SW480 (cell line): Measurements from ENCODE around the gene SNRPE.
A peak's percentile ranks its signal among the peaks of the same experiment; 100 is the strongest.

Experiments
- DNase-seq: peaks from one replicate; pipeline ENCODE4 v3.0.0-alpha.2; 2016; ENCODE audit warnings: low spot score

Gene SNRPE

DNA sequence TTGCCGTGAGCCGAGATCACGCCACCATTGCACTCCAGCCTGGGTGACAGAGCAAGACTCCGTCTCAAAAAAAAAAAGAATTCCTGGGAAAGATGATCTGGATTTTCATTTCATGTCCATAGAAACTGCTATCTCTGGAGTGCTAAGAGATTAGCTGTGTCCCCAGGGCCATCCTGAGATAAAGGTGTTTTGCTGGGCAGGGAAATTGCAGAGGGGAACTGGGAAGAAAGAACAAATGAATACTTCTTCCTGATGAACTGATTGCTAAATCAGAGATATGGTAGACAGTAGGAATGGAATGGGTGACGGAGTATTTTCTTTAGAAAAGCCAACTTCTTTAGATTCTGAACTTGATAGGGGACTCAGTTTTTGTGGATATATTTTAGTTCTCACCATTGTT, 19.2 kb downstream of the SNRPE start:
- DNase-seq, result no peak

DNA sequence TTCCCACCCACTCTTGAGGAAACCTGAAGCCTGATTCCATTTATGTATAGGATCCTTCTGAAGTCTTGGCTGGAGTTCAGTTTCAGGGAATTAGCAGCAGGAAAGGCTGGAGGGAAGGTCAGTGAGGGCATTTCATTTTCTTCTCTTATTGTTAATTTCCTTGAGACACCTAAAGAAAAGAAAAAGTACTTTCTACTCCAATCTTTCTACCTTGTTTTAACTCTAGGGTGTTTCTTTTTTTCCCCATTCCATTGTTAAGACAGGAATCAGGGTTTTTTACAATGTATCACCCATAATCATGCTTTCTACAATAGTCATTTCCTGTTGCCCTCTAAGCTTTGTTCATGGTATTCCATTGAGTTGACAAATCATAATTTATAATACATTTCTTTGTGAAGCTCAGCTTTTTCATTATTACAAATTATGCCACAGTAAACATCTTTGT, 27.4 kb downstream of the SNRPE start:
- DNase-seq, result no peak

DNA sequence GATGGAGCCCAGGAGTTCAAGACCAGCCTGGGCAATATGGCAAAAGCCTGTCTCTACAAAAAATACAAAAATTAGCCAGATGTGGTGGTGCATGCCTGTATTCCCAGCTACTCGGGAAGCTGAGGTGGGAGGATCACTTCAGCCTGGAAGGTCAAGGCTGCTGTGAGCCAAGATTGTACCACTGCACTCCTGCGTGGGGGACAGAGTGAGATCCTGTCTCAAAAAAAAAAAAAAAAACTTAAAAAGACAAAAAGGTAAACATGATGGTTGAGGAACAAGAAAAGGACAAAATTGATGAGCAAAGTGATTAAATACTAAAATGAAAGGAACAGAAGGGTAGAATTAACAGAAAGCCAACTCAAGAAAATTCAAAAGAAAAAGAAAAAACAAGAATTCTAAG, 30.6 kb downstream of the SNRPE start:
- no peak for DNase-seq

DNA sequence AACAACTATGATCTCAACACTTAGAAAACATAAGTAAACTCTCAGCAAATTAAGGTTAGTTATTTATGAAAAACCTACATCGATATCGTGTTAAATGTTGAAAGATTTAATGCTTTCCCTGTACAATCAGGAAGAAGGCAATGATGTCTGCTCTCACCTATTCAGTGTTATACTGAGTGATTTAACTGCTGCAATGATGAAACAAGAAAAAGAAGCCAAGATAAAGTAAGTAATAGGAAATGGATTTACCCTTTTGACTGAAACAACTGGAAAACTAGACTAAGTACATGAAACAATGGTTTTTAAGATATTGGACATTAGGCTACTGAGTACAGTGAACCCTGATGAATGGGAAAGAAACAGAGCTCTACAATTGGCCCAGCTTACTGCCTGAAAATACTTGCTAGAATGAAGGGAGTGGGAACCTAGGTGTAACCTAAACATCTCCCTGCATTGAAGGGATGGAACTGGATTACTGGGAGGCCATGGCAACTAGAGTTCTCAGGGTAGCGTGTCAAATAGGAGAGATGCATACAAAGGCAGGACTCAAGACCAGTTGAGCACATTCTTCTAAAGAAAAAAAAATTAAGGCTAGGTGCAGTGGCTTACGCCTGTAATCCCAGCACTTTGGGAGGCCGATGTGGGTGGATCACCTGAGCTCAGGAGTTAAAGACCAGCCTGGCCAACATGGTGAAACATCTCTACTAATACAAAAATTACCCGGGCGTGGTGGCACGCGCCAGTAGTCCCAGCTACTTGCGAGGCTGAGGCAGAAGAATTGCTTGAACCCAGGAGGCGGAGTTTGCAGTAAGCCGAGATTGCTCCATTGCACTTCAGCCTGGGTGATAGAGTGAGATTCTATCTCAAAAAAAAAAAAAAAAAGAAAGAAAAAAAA, 37.3 kb downstream of the SNRPE start:
- DNase-seq, result no peak

DNA sequence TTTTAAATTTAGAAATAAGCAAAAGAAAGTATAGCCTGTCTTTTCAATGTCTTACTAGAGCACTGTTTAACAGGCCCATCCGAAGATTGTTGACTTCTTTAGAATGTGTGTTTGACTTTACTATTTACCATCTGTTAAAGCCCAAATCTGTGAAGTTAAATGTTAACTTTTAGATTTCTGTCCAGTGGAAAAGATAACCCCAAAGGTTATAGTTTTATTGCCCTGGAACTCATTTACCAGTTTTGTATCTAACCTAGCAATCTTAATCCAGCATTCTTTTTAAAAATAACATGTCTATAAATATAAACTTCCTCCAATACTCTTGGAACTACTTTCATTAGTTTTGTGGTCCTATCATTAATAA, 37.9 kb downstream of the SNRPE start:
- DNase-seq, result no peak

DNA sequence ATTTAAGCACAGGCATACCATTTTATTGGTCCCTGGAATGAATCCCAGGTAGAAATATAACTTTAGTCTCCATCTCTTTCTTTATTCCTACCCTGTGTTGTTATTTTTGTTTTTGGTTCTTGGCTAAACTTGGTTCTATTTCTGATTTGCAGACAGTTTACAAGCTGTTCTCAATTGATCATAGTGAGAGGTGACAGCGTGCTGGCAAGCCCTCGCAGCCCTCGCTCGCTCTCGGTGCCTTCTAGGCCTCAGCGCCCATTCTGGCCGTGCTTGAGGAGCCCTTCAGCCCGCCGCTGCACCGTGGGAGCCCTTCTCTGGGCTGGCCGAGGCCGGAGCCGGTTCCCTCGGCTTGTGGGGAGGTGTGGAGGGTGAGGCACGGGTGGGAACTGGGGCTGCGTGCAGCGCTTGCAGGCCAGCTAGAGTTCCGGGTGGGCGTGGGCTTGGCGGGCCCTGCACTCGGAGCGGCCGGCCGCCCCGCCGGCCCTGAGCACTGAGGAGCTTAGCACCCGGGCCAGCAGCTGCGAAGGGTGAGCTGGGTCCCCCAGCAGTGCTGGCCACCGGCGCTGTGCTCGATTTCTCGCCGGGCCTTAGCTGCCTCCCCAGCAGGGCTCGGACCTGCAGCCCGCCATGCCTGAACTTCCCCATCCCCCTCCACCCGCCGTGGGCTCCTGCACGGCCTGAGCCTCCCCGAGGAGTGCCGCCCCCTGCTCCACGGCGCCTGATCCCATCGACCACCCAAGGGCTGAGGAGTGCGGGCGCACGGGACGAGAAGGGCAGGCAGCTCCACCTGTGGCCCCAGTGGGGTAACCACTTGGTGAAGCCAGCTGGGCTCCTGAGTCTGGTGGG, 38.7 kb downstream of the SNRPE start:
- DNase-seq, result no peak

DNA sequence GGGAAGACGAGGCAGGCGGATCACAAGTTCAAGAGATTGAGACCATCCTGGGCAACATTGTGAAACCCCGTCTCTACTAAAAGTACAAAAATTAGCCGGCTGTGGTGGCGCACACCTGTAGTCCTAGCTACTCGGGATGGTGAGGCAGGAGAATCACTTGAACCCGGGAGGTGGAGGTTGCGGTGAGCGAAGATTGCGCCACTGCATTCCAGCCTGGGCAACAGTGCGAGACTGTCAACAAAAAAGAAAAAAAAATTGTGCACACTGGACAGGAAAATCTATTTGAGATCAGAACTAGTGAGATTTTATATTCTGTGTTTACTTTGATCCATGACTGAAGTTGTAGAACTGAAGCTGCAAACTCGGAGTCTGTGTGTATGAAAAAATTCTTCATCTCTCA, 40.2 kb downstream of the SNRPE start:
- DNase-seq, result no peak

DNA sequence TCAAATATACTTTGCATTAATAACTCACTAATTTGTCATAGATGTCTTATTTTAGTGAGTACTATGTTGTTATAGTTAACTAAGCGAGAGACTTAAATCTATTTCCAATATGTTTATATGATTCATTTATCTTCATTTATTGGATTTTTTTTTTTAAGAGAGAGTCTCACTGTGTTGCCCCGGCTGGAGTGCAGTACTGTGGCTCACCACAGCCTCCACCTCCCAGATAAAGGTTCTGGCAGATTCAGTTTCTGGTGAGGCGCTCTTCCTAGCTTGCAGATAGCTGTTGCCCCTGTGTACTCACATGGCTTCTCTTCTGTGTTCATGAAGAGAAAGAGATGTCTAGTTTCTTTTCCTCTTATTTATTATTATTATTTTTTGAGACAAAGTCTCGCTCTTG, 43.9 kb downstream of the SNRPE start:
- no peak for DNase-seq

DNA sequence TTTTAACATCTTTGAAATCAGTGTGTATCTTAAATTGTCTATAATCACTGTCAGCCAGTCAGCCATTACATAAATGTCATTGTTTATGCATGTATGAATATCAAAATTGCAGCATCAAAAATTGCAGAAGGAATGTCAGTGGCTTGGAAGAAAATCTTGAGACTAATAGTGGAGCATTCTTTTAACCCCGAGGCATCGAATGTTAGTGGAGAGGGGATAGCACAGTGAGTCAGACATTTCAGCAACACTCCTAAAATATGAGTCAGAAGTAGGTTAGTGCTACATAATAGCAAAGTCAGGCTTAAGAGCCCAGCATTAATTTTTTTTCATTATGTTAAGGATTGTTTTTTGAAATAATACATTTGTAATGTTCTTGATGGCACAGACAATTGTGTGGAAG, 45.5 kb downstream of the SNRPE start:
- peak; percentile 64 for DNase-seq

DNA sequence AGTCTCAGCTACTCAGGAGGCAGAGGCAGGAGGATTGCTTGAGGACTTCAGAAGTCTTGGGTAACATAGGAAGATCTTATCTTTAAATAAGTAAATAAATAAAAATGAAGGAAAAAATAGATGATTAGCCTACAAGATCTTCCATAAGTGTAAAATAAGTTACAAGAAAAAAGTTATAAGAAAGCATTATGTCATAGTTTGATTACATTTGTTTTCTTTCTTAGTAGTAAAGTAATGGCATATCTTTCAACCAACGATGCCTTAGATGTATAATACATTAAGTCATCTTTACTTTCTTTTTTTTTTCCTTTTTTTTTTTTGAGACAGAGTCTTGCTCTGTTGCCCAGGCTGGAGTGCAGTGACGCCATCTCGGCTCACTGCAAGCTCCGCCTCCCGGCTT, 46.5 kb downstream of the SNRPE start:
- no peak for DNase-seq

DNA sequence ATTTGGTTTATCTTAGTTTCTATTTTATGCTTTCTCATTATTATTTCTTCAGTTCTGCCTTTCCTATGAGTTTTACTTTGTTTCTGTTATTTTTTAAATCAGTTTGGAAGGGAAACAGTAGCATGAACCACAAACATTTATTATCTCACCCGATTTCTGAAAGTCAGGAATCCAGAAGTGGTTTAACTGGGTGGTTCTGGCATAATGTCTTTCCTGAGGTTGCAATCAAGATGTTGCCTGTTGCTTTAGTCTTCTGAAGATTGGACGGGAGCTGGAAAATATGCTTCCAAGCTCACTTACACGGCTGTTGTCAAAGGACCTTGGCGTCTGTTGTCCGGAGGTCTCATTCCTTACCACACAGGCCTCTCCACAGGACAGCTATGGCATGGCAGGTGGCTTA, 50.4 kb downstream of the SNRPE start:
- no peak for DNase-seq

DNA sequence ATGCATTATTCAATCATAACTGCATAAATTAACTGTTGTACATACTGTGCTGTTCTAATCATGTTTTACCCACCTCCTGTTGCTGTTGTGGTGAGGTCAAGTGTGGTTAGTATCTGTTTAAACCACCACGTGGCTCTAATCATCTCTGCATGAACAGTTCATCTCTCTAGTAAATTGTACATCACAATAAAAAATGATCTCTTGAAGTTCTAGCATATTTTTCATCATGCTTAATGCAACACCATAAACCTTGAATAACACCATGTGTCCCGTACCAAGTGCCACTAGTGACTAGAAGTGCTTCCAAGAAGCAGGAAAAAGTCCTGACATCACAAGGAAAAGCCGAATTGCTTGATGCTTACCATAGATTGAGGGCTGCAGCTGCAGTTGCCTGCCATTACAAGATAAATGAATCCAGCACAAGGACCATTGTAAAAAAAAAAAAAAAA, 51.7 kb downstream of the SNRPE start:
- no peak for DNase-seq

DNA sequence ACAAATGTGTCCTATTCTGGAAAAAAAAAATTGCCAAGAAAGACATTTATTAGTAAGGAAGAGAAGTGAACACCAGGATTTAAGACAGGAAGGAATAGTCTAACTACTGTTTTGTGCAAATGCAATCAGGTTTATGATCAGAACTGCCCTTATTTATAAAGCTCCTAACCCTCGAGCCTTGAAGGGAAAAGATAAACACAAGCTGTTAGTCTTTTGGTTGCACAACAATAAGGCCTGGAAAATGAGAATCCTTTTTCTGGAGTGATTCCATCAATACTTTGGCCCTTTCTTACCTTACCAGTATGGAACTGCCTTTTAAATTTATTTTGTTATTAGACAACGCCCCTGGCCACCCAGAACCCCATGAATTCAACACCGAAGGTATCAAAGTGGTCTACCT, 52.9 kb downstream of the SNRPE start:
- no peak for DNase-seq

DNA sequence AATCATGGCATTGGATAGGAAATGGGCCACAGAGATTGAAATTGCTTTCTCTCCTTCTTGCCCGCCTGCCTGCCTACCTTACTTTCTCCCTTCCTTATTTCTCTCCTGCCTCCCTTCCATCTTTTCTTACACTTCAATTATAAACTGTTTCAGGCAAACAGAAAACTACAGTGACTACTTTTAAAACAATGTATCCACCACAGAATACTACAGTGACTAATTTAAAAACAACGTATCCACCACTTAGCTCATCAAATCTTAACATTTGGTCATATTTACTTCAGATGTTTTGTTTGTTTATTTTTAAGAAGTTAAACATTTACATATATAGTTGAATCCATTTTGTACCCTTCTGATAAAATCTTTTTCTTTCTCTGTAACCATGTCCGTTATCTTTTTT, 54.4 kb downstream of the SNRPE start:
- DNase-seq, result no peak

DNA sequence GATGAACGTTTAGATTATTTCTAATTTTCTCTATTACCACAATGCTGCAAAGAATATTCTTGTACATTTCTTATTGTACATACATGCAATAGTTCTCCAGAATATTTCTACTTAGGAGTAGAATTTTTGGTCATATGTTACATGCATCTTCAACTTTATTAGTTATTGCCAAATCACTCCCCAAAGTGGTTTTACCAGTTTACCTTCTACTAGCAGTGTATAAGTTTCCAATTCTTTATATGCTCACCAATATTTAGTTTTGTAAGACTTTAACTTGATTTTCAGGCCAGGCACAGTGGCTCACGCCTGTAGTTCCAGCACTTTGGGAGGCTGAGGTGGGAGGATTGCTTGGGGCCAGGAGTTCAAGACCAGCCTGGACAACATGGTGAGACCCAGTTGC, 55.4 kb downstream of the SNRPE start:
- no peak for DNase-seq
